Subcutaneous adipose tissue (tissue), 4 donors: ENCODE results near the gene C16orf54. TPM values are rescaled to one million over a fixed set of nuclear protein-coding genes. Genes with fewer than 3 reads are reported as not detected.

Experiments
- CTCF ChIP-seq: fragments of 450-650 bp; IDR thresholded peaks from one replicate; pipeline ENCODE4 v1.5.1; 2016; ENCODE audit warnings: low read depth, mild to moderate bottlenecking, control low read depth, antibody characterized with exemption, moderate library complexity
- total RNA-seq, 4 donors: library from RNA; depleted of rRNA; stranded (reverse); fragments of >200 nt; gene quantifications; one replicate each; pipeline ENCODE4 v1.1.0, GENCODE V29; 2016

Gene C16orf54
- total RNA-seq, 4 donors from 2014 or later: 0.75 to 4.2 (median 1.6) TPM

GRCh38 chr16:29743827-29744531 lies 1.8 kb downstream of the C16orf54 start:
- no peak for TF ChIP-seq CTCF

- TF ChIP-seq CTCF: no peak
These were observed 2.3 kb downstream of the C16orf54 start for GRCh38 chr16:29743475-29743826.

- TF ChIP-seq CTCF: no peak
These were observed 3.0 kb downstream of the C16orf54 start for GRCh38 chr16:29742683-29743275.

- no peak for TF ChIP-seq CTCF
These were observed 7.3 kb downstream of the C16orf54 start for GRCh38 chr16:29738514-29738913.

- no peak for TF ChIP-seq CTCF
These were observed 8.1 kb downstream of the C16orf54 start for GRCh38 chr16:29737713-29738112.

- TF ChIP-seq CTCF: no peak
These were observed 9.0 kb downstream of the C16orf54 start for GRCh38 chr16:29736764-29737163.

- TF ChIP-seq CTCF: no peak
These were observed 9.7 kb downstream of the C16orf54 start for GRCh38 chr16:29736112-29736511.
